Hematopoietic multipotent progenitor cell treated with erythropoietin and hydrocortisone succinate and interleukin-3 and kit ligand, for 4 days (in vitro differentiated cells): Measurements from ENCODE around the gene PPARA.

Experiments
- DNase-seq: peaks from one replicate; pipeline ENCODE4 v3.0.0-alpha.2; 2015

PPARA gene

DNA sequence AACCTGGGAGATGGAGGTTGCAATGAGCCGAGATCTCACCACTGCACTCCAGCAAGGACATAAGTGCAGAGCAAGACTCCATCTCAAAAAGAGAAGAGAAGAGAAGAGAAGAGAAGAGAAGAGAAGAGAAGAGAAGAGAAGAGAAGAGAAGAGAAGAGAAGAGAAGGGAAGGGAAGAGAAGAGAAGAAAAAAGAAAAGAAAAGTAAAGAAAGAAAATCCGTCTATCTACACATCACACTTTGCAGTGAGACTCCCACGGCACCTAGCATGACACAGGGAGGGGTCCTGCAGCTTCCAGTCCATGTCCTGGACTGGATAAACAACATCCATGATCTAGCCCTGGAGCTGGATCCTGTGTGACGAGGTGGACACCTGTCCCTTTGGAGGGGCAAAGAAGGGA, 4.0 kb upstream of the PPARA start:
- no peak for DNase-seq

DNA sequence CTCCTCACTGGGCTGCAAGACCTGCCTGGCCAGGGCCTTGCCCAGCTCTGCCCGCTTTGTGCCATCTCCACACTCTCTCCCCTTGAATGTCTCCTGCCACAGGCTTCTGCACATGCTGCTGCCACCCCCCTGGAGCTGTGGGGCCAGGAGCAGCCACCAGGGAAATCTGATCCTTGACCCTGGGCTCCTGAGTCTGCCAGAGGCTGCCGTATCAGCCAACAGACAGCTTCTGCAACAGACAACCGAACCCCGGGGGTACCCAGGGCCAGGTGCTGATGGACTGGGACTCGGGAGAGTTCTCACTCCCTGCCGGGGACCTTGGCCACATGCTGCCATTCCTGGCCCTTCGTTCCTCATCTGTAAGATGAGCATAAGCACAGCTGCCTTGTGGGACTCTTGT, 3.3 kb upstream of the PPARA start:
- no peak for DNase-seq

DNA sequence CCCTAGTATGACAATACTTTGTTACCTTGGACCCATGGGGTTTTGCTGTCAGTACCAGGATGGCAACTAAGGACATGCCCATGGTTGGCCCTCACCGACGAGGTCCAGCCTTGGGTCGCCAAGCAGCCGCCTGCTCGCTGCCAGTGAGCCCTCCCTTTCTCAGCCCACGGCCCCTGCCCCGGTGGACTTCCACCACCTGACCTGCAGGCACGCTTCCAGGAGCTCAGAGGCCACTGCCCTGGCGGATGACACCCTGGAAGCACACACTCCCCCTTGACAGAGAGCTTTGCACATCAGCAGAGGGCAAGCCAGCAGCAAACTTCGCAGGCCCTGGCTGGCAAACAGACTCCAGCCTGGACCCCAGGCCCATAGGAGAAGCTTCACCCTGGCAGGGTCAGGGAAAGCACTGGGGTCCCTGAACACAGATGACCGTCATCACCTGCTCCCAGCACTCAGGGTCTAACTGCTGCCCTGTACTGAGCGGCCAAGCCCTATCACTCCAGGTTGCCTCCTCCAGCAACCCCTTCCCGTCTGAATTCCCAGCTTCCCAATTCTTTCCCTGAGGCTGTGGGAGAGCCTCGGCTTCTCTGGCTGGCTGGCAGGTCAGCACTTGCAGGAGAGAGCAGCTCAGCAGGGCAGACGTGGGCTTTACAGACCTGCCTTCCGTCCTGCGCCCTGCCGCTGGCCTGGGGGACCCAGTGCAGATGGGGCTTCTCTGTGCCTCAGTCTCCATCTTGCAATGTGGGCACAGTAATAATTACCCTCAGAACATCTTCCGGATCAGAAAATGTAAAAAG, 2.7 kb upstream of the PPARA start:
- DNase-seq, result no peak

DNA sequence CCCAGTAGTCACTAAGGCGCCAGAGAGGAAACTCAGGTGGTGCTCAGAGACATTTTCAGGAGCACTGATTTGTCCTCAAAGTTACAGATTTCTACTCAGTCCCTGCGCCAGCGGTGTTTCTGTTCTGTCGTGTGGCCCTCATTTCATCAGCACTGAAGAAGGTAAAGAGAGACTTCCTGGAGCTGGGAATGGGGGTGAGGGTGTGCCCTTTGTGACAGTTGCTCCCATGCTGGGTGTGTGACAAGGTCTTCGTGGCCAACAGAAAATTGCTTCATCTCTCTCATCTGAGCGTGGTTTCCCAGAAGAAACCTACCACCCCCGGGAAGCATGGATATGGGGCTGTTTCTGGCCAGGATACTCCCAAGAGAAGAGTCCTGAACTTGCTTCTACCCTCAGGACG, 2.0 kb upstream of the PPARA start:
- DNase-seq, result no peak

DNA sequence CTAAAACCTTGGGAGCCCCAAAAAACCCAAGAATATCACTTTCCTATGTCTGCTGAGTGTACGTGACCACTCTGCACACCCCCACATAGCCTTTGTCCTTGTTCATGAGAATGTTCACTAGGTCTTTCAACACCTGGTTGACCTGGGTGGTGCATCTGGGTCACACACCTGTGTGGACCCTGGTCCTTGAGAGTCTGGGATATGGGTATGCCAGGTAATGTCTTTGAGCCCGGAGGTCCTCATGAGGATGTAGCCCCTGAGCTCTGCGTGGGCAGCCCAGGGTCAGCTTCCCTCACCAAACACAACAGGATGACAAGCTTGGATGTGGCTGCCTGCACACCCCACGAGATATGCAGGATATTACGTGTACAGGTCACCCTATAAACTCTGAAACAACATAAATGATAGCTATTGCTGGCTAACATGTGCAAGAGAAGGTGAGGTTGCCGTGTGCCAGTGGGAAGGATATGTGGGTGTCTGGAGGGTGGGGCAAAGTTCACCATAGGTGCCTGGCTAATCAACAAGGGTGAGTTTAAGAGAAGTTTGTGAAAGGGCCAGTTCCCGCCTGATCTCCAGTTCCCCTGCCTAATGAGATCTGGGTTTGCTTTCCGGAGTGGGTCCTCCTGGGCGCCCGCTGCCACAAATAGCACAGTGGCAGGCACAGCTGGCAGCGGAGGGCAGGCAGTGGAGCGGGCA, 1.4 kb upstream of the PPARA start:
- DNase-seq, result no peak

DNA sequence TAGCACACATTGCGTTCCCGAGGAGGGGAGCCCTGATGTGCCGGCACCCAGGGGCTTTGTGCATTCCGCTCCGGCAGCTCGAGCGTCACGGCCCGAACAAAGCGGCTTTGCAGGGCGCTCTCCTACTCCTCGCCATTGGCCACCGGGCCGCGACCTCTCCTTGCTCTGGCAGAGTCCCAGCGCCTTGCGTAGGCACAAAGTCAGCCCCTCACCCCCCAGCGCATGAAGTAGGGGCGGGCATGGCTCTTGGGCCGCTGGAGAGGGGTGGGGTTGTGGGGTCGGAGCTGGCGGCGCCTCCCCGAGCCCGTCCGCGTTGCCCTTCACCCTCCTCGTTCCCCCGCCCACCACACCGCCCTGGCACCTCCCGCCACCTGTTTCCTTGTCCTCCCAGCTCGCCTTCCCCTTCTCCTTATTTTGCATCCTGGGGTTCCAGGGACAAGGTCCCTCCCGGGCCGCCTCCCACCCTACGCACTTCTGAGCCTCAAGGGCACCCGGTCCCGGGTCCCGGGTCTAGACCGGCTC, 753 bp upstream of the PPARA start:
- peak; percentile 66 for DNase-seq

DNA sequence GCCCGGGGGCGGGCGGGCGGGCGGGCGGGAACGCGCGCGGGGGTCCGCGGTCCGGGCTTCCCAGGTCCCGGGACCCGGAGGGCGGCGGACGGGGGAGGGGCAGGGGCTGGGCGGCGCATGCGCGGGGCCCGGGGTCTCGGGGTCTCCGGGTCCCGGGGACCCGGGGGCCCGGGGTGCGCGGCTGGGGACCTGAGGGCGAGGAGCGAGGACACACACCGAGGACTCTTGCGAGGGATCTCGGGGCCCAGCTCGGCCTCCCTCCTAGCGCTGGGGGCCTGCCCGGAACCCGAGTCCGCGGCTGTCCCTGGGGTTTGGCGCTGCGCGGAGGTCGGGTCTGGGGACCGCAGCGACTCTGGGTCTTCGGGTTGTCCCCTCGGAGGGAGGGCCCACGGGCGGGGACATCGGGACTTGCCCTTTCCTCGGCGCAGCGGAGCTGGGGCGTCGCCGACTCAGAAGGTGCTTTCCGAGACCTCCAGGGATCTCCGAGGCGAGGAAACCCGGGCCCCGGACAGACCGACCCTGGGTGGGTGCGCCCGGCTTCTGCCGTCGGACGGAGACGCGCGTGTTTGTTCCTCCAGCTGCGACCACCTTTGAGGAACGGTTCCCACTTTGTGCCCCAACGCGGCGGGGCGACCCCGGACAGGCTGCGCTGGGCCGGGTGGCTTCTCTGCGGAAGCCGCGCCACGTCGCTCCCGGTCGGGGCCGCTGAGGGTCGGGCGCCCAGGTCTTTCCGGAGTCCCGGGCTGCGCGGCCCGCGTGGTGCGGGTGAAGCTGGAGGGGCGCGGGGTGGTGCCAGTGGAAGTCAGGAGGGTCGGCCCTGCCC, 540 bp downstream of the PPARA start:
- DNase-seq, result peak; percentile 66

DNA sequence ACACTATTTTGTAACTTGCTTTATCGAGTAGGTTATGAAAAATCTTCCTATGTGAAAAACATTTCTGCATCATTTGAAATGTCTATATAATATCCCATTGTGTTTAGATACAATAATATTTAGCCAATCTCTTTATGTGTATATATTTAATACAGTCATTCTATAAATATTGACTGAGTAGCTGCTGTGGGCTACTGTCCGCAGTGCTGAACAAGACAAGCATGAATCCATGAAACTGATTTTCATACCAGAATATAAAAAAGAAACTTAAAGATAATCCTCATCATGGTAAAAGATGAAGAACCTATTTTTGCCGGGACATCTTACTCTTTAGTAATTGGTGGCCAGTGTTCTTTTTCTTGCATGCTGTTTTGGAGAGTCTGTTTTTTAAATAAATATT, 3.6 kb downstream of the PPARA start:
- DNase-seq, result no peak

DNA sequence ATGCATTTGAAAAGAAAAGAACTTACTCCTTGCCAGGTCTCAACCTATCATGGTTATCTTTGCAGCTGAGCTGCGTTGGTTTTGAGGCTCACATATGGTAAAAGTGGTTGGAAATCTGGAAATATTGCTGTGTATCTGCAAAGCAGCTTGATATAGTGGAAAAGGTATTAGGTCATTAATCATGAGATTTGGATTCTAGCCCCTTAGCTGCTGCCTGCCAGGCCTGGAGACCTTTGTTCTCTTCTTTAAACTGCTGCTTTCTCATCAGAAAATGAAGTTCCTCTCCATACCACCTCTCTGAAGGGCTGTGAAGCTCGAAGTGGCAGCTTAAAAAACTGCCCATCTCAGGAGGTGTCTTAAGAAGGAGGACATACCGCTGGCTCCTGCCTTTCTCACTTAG, 5.7 kb downstream of the PPARA start:
- no peak for DNase-seq

DNA sequence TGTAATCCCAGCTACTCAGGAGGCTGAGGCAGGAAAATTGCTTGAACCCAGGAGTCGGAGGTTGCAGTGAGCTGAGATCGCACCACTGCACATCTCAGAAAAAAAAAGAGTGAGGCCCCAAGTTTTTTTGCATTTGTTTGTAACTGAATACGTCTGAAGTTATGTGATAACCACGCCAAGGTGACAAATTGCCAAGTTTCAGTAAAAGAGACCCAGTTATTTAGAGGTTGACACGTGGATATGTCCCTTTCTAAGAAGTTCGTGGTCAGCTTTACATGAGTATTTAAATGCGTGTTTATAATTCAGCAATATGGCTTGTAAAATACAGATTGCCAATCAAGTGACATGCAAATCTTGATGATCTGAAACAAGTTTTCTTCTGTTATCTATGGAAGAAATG, 8.0 kb downstream of the PPARA start:
- peak; percentile 71 for DNase-seq

DNA sequence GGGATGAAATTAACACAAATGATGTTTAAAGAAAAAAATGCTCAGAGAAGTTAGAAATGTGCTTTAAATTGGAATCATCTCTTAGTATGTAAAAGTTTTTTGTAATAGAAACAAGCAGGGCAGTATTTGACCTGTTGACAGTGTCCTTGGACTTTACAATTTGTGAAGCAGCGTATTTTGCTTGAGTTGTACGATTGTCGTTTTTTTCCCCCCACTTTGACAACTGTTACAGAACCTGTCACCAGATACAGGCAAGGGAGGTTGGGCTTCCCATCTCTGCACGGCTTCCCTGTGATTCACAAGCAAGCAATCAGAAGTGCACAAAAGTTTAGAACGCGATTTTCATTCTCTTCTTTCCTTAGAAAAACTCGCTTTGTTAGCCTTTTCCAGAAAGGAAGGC, 8.9 kb downstream of the PPARA start:
- no peak for DNase-seq

DNA sequence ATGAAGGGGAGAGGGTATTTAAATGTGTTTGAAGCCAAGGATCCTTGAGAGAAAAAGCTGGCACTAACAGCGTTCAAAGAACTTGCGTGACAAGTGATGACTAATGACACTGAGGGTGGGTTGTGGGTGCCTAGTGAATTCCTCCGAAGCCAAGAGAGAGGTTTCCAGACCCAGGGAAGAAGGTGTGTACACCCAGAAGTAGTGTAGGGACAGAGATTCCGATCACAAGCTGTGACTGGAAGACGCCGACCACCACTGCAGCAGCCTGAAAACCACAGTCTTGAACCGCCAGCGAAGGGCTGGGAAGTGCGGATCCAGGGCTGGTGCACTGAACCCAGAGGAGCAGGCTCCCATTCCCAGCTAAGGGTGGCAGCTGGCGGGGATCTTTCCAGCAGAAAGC, 9.5 kb downstream of the PPARA start:
- no peak for DNase-seq

DNA sequence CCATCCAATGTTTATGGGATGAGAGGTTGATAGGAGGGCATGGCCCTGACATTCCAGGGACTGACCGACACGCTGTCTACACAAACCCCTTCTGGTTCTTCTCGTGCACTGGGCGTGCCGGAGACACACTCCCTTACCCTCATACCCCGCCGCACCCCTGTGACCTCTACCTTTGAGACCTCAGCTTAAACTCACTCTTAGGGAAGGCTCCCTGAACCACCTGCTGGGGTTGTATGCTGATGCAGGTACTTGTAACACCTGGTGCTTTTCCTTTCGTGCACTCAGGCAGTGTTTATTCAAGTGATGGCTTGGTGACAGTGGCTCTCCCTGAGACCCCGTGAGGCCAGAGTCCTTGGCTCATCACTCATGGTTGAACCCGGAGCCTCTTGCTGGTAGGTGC, 12.0 kb downstream of the PPARA start:
- DNase-seq, result no peak

DNA sequence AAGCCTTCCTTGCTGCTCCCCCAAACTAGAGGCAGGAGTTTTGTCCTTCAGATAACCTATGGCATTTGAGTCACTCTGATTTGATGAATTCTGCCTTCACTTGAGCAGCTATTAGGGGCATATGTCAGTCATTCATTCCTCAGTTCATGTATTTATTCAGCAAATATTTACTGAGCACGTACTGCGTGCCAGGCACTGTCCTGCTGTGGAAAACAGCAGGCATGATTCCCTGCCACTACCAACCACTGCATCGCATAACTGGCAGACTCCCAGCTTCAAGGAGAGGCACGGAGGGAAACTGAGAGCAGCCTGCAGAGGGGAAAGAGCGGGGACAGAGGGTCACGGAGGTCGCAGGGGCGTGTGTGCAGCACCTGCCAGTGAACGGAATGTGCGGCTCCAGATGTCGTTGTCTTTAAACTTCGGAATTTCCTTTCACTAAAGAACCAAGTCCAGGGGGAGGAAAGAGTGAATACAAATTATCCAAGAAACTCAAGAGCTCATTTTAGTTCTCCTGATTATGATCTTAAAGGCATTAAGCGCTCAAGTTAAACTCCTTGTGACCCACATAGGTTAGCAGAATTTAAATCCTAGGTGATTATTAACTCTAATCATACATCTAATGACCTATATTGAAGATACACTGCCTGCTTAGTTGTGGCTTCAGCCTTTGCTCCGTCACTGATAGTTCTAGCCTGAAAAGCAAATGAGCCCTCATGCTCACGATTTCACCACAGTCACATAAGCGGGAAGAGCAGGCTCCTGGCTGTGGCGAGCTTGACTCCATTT, 12.6 kb downstream of the PPARA start:
- DNase-seq, result no peak

DNA sequence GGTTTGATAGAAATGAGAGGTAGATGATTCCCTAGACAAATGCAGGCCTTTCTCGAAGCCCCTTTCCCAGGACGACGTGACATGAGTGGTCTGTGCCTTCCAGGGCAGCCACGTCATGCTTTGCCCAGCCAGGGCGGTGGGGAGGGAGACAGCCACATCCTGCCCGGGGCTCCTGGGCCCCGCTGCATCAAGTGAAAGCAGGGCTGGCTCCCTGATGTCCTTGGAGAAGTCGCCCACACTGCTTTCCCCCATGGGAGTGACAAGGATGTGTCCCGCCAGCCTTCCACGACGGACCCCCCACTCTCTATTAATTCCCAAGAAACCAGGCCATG, 13.2 kb downstream of the PPARA start:
- peak; percentile 34 for DNase-seq

DNA sequence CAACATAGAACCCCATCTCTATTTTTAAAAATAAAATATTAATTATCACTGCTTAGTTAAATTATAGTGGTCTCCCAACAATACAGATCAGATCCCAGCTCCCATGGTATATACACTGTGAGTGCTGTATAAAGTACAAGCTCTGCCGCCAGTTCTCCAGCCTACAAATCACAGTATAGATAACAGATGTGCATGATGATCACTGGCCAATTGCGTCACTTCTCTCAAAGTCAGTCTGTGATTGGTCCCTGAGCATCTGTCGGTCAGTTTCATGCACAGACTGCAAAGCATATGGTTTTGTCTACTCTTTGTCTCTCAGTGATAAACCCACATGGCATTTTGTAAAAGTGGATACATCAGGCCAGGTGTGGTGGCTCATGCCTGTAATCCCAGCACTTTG, 15.7 kb downstream of the PPARA start:
- no peak for DNase-seq

DNA sequence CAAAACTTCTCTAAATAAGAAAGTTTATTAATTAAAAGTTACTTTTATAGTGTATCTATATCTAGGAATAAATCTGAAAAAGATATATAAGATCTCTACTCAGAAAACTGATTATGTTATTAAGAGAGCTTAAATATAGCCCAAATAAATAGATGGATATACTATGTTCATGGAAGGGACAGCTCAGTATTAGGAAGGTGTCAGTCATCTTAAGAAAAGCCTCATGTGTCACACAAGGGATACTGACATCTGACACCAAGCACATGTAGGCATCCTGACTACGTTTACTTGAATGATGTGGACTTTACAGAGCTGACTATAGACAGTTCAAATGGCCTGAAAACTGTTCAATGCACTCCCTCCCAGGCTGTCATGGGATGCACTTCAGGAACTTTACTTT, 19.3 kb downstream of the PPARA start:
- DNase-seq, result no peak

DNA sequence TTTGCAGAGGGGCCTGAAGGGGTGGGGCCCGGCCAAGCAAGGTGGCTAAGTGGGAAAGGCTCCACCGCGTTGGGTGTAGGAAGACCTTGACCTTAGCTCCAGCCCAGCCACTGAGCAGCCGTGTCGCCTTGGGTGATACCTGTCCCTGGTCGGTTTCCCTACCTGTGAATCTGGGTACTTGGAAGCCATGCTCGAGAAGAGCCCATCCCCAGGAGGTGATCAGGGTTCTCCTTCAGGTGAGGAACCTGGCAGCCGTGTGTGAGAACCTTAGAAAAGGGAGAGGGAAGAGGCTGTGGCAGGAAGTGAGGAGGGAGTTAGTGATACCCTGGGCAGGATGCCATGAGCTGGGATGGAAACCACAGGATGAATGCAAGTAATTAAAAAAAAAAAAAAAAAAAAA, 21.6 kb downstream of the PPARA start:
- DNase-seq, result peak; percentile 67

DNA sequence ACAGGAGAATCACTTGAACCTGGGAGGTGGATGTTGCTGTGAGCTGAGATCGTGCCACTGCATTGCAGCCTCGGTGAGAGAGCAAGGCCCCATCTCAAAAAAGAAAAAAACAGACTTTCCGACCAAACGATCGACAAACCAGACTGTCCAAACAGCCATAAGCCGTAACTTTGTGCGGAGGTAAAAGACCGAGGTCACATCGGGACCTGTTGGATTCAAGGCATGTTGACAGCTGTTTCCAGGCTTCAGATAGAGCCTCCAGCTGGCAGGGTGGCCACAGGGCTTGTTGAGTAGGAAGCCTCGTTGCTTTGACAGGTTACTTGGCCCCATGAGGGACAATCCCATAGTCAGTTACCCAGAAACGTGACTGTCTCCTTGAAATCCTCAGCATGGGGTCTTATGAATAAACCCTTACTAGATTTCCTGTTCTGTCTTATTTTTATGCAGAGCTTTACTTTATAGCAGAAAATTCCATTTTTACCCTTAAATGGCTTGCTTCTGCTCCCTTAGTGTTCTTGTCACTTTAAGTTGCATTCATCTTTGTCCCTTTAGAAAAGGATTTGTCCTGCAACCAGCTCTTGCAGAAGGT, 22.3 kb downstream of the PPARA start:
- DNase-seq, result no peak

DNA sequence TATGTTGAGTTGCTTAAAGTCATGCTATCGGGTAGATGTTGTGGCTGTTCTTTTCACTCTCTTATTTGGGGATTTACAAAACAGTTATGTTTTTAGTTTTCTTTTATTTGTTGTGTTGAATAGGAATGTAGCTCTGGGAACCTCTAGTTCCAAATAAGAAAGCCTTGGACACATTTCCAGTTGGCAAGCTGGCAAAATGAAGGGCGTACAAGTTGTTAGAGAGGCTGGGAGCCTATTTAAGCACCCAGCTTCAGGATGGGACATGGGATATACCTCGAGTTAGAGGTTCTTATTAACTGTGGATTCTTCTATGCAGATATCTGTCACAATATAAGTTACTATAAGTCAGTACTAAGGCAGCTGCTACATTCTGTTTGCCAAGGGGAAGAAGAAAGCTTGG, 22.8 kb downstream of the PPARA start:
- DNase-seq, result no peak

DNA sequence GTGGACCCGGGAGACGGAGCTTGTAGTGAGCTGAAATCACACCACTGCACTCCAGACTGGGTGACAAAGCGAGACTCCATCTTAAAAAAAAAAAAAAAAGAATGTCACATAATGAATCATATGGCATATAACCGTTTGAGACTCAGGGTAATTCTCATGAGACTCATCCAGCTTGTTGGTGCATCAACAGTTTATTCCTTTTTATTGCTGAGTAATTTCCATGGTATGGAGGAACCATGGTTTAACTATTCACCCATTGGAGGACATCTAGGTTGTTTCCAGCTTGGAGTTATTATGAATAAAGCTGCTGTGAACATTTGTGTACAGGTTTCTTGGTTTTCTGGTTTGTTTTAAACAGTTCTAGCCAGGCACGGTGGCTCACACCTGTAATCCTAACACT, 25.3 kb downstream of the PPARA start:
- DNase-seq, result no peak

DNA sequence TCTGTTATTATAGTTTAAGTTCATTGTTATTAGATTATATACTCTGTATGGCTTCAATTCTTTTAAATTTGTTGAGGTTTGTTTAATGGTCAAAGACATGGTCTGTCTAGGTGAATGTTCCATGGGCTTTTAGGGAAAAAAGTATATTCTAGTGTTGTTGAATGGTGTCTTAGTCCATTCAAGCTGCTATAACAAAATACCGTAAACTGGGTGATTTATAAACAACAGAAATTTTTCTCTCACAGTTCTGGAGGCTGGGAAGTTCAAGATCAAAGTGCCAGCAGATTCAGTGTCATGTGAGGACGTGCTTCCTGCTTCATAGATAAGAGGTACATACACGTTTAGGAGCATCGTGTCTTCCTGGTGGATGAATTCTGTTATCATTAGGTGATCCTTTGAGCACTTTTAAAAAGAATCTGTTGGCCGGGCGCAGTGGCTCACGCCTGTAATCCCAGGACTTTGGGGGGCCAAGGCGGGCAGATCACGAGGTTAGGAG, 26.2 kb downstream of the PPARA start:
- DNase-seq, result no peak
